ENCODE results near the gene FHL2. TPM values are rescaled to one million over a fixed set of nuclear protein-coding genes. Genes with fewer than 3 reads are reported as not detected.

The FHL2 gene
- total and polyA plus RNA-seq, 7 donors: 24.7 to 114 (median 35.4) TPM

DNA sequence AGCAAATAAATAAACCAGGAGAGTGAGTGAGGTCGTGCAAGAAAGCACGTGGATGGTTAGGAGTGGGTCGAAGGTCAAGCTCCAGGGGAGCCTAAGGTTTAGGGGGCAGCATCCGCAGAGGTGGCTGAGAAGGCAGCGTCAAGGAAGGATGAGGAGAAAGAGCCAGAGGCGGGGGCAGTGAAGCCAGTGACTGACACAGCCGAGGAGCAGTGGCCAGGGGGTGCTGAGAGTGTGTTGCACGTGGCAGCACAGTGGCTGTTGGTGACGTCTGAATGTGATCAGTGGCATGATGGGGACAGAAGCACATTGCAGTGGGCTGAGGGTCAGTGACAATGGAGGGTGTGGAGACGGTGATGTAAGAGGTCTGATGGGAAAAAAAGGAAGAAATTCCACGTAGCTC is 13.7 kb upstream of the FHL2 start:
- intact Hi-C loops (cut with DNase I): loop anchor here in 1 of 2 donors (5.0 kb wide), 1 partner anchor 35 kb away; no protein-coding TSS in a partner anchor
- TF ChIP-seq, protein P1, sequence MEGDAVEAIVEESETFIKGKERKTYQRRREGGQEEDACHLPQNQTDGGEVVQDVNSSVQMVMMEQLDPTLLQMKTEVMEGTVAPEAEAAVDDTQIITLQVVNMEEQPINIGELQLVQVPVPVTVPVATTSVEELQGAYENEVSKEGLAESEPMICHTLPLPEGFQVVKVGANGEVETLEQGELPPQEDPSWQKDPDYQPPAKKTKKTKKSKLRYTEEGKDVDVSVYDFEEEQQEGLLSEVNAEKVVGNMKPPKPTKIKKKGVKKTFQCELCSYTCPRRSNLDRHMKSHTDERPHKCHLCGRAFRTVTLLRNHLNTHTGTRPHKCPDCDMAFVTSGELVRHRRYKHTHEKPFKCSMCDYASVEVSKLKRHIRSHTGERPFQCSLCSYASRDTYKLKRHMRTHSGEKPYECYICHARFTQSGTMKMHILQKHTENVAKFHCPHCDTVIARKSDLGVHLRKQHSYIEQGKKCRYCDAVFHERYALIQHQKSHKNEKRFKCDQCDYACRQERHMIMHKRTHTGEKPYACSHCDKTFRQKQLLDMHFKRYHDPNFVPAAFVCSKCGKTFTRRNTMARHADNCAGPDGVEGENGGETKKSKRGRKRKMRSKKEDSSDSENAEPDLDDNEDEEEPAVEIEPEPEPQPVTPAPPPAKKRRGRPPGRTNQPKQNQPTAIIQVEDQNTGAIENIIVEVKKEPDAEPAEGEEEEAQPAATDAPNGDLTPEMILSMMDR (IDR thresholded peaks at IDR 0.05): no peak
- Histone ChIP-seq H3K27ac (no peak overlapping the region), H3K9me3 (no peaks in the 10 kb centered on the region), H3K36me3 (ENCODE audit: insufficient read depth in 1 of 2, low read depth in 1 of 2) (no peaks in the 10 kb centered on the region), H3K4me3 (no peak overlapping the region), H3K27me3 (ENCODE audit: insufficient read depth in 3 of 3, low read length in 2 of 3) (no peaks in the 10 kb centered on the region), H3K4me1 (peaks cover 21% of the 10 kb centered on the region)
- 81 to 85% (median 83%) methylated on average over 11 of the region's 11 CpGs for WGBS, 3 donors
- ATAC-seq: no peak
- DNase-seq: no peak

DNA sequence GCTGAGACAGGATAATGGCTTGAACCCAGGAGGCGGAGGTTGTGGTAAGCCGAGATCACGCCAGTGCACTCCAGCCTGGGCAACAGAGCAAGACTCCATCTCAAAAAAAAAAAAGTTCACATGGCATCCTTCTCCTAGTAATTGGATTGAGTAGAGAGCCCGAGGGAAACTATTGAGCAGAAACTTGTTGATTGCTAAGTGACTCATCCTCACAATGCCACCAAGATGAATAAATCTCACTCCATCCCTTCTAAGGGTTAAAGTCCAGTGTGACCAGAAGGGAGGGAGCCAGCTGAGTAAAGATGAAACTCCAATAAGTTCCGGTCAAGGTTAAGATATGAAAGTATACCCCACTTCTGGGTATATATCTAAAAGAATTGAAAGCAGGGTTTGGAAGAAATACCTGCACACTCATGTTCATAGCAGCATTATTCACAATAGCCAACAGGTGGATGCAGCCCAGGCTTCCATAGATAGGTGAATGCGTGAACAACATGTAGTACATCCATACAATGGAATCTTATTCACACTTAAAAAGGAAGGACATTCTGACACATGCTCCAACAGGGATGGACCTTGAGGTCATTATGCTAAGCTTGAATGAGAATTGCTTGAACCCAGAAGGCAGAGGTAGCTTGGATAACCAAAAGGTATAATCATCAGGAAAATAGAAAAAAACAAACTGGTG is 13.0 kb upstream of the FHL2 start:
- Histone ChIP-seq H3K4me1 (peaks cover 21% of the 10 kb centered on the region), H3K36me3 (ENCODE audit: insufficient read depth in 1 of 2, low read depth in 1 of 2) (no peaks in the 10 kb centered on the region), H3K27ac (no peak overlapping the region), H3K9me3 (no peaks in the 10 kb centered on the region), H3K27me3 (ENCODE audit: insufficient read depth in 3 of 3, low read length in 2 of 3) (no peaks in the 10 kb centered on the region), H3K4me3 (no peak overlapping the region)
- TF ChIP-seq, protein P1 (IDR thresholded peaks at IDR 0.05): no peak
- no peak for DNase-seq
- ATAC-seq: no peak
- 63 to 82% (median 70%) methylated on average over 6 of the region's 6 CpGs for WGBS, 3 donors
- intact Hi-C loops (cut with DNase I): loop anchor here in 1 of 2 donors (5.0 kb wide), 1 partner anchor 35 kb away; no protein-coding TSS in a partner anchor

DNA sequence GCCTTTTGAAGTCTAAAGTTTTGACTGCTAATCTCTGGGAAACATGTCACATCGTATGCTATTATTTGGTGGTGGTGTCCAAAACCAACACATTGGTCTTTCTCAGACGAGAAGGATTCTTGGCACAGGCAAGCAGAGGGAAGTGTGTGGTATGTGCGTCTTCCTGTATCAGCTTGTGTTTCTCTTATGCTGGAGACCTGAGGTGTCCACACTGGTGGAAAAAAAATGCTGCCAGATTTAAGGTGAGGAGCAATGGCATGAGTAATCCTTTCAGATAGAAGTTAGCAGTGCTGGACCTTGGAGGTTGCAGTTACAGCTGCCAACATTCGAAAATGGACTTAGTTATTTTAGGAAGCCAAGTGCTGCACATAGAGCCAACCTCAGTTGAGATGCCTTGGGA is 11.7 kb upstream of the FHL2 start:
- Histone ChIP-seq H3K9me3 (no peaks in the 10 kb centered on the region), H3K36me3 (ENCODE audit: insufficient read depth in 1 of 2, low read depth in 1 of 2) (no peaks in the 10 kb centered on the region), H3K27ac (peak overlapping the region; percentile 57), H3K4me3 (no peak overlapping the region), H3K27me3 (ENCODE audit: insufficient read depth in 3 of 3, low read length in 2 of 3) (no peaks in the 10 kb centered on the region), H3K4me1 (peaks cover 21% of the 10 kb centered on the region)
- TF ChIP-seq, protein P1 (IDR thresholded peaks at IDR 0.05): no peak
- no peak for DNase-seq
- intact Hi-C loops (cut with DNase I): loop anchor here in 1 of 2 donors (5.0 kb wide), 1 partner anchor 37 kb away; no protein-coding TSS in a partner anchor
- 7 to 15% (median 11%) methylated on average over 4 of the region's 4 CpGs for WGBS, 3 donors
- ATAC-seq: peak; percentile 35 to 59 (median 49)

DNA sequence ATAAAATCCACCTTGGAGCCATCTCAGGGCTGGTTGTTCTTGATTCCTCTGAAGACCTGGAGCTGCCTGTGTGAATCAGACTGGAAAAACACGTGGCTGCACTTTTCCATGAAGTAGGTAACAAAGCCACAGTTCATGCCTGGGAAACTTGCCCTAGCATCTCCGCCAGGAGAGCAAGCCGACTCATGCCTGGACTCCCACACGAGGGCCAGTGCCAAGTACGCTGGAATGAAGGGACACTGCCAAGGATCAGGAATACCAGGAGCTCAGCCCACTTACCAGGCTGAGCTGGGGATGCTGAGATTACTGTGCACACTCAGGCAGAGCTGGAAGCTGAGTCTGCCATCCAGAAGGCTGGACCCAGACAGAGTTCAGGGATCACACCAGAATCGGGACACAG is 10.9 kb upstream of the FHL2 start:
- intact Hi-C loops (cut with DNase I): loop anchor here in 1 of 2 donors (5.0 kb wide), 1 partner anchor 38 kb away; no protein-coding TSS in a partner anchor
- Histone ChIP-seq H3K4me3 (no peak overlapping the region), H3K36me3 (ENCODE audit: insufficient read depth in 1 of 2, low read depth in 1 of 2) (no peaks in the 10 kb centered on the region), H3K27me3 (ENCODE audit: insufficient read depth in 3 of 3, low read length in 2 of 3) (no peaks in the 10 kb centered on the region), H3K27ac (peak overlapping the region; percentile 57), H3K9me3 (no peaks in the 10 kb centered on the region), H3K4me1 (peaks cover 27% of the 10 kb centered on the region)
- ATAC-seq (peak; percentile 80 to 91 (median 86)), DNase-seq (peak; percentile 81 to 86)
- 14 to 26% (median 21%) methylated on average over 6 of the region's 6 CpGs for WGBS, 3 donors
- TF ChIP-seq, protein P1 (IDR thresholded peaks at IDR 0.05): no peak
